Measurements from ENCODE around the gene CRHR2.

Gene CRHR2

GRCh38 chr7:30706316-30706715 is 24.1 kb upstream of the CRHR2 start:
- no peak for DNase-seq

GRCh38 chr7:30705596-30705995 is 23.3 kb upstream of the CRHR2 start:
- no peak for DNase-seq

- DNase-seq = no peak
Measured at GRCh38 chr7:30705008-30705407, 22.8 kb upstream of the CRHR2 start.

- no peak for DNase-seq
Measured at GRCh38 chr7:30703756-30704155, 21.5 kb upstream of the CRHR2 start.

GRCh38 chr7:30702200-30702599 is 19.9 kb upstream of the CRHR2 start:
- DNase-seq = peak; percentile 18

- DNase-seq = no peak
Measured at GRCh38 chr7:30700941-30701340, 18.7 kb upstream of the CRHR2 start.

- DNase-seq = no peak
Measured at GRCh38 chr7:30699706-30700495, 17.6 kb upstream of the CRHR2 start.

GRCh38 chr7:30698481-30698880 is 16.2 kb upstream of the CRHR2 start:
- DNase-seq = no peak

- no peak for DNase-seq
Measured at GRCh38 chr7:30697719-30698460, 15.6 kb upstream of the CRHR2 start.

- no peak for DNase-seq
Measured at GRCh38 chr7:30694774-30695721, 12.8 kb upstream of the CRHR2 start.

GRCh38 chr7:30694218-30694745 is 12.0 kb upstream of the CRHR2 start:
- no peak for DNase-seq

GRCh38 chr7:30692882-30693281 is 10.6 kb upstream of the CRHR2 start:
- DNase-seq = no peak

GRCh38 chr7:30692438-30692837 is 10.2 kb upstream of the CRHR2 start:
- no peak for DNase-seq

- DNase-seq = no peak
Measured at GRCh38 chr7:30690011-30690410, 7.8 kb upstream of the CRHR2 start.

- no peak for DNase-seq
Measured at GRCh38 chr7:30688718-30689221, 6.5 kb upstream of the CRHR2 start.

- no peak for DNase-seq
Measured at GRCh38 chr7:30687604-30688003, 5.3 kb upstream of the CRHR2 start.

GRCh38 chr7:30684351-30684750 is 2.1 kb upstream of the CRHR2 start:
- DNase-seq = no peak

GRCh38 chr7:30683816-30684215 is 1.6 kb upstream of the CRHR2 start:
- no peak for DNase-seq

- no peak for DNase-seq
Measured at GRCh38 chr7:30683306-30683705, 1.1 kb upstream of the CRHR2 start.

GRCh38 chr7:30681815-30682211 is 443 bp downstream of the CRHR2 start:
- no peak for DNase-seq

GRCh38 chr7:30681331-30681797 is 892 bp downstream of the CRHR2 start:
- no peak for DNase-seq

- DNase-seq = no peak
Measured at GRCh38 chr7:30679664-30680063, 2.6 kb downstream of the CRHR2 start.

- DNase-seq = no peak
Measured at GRCh38 chr7:30678805-30679204, 3.5 kb downstream of the CRHR2 start.
